Amniotic epithelial cell (primary cell): ENCODE measurements around the gene FHOD1.

Experiments
- DNase-seq: peaks from one replicate; pipeline ENCODE4 v3.0.0-alpha.2; 2010; ENCODE audit warnings: low read depth

The FHOD1 gene

DNA sequence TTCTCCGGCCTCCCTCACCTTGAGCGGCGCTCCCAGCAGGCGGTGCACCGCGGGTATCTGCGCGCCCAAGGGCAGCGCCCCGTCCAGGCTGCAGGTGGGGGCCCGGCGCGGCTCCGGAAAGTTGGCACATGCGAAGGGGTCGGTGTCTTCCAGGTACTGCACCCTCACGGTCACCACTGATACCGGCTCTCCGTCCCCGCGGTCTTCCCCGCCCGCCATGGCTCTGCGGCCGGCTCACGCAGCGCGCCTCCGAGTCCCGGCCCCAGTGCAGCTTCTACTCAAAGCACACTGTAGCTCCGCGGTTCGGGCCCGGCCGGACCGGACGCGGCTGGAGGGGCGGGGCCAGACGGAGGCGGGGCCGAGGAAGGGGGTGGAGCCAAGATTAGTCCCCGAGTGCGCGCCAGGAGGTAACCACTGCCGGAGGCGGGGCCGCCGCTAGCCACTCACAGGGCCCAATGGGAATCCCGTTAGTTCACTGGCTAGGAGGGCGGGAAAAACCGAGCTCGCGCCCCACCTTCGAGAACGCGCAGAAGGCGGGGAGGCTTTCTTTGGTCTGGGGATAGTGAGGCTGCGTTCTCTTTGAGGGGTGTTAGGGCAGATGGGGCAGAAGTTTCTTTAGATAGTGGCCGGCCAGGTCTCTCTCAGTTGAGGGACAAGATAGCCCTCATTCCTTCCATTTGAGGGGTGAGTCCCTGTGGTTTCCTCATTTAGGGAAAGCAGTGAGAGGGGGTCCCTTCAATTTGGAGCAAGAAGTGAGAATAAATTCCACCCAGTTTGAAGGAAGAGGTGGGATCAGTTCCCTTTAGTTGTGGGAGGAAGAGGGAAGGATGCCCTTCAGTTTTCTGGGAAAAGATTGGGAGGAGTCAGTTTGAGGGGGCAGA is at the start of gene FHOD1:
FHOD1 (minus strand) TSS at position 290 of the 881 bp plus-strand sequence; CDS start at position 219, 71 bp downstream.
- peak; percentile 89 for DNase-seq

DNA sequence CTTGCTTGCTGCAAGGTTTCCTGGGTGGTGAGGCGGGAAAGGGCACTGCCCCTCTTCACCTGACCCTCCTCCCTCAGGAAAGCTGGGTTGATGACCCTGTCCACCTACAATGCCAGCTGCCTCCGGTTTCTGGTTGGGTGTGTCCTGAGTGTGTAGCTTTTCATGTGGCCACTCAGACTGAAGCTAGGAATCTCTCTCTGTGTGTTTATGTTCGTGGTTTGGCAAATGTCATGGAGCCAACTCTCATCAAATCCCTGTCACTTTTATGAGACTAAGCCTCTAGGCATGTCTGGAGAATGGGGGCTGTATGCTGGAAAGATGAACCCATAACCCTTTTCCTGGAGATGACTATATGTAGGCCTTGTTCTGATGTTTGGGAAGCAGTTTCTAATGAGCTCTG is 49.1 kb upstream of the FHOD1 start:
- peak; percentile 38 for DNase-seq

DNA sequence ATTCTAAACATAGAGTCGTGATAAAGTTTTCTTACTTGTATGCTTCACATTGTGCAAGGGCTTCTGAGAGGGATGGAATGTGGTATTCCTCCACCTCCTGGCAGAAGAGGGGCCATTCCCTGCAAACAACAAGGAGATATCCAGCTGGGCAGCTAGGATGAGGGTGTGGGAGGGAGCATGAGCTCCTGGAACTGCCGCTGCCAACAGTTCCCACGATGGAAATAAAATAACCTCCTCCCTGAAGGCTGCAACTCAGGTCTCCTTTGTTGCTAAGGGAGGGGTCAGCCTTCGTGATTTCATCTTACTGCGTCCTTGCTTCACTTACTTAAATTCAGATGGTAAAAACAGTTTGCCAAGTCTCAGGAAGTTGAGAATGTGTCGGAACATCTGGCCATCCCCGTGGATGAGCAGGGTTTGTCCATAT is 47.7 kb upstream of the FHOD1 start:
- DNase-seq, result peak; percentile 85

DNA sequence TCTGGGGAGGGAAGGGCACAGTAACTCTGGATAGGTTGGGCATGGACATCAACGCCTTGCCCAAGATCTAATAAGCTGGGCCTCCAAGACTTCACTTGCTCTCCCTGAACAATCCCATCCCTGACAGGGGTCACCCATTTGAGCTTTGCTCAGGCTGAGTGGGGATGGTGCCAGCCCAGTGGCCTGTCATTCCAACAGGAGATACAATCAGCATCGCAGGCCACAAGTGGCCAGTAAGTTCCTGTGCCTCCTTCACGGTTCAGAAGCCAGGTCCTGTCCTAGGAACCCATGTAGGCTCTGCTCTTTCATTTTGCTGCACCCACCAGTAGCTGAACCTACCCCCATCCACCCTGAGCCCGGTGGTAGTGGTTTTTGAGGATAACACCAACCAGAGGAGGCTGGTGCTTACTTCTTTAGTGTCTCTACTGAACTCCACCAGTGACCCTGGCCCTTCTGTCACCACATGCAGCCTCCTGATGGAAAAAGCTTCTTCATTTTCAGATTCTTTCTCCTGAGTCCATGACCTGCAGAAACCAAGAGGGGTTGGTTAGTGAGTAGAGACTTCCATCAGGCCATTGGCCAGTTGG is 47.0 kb upstream of the FHOD1 start:
- DNase-seq, result no peak

DNA sequence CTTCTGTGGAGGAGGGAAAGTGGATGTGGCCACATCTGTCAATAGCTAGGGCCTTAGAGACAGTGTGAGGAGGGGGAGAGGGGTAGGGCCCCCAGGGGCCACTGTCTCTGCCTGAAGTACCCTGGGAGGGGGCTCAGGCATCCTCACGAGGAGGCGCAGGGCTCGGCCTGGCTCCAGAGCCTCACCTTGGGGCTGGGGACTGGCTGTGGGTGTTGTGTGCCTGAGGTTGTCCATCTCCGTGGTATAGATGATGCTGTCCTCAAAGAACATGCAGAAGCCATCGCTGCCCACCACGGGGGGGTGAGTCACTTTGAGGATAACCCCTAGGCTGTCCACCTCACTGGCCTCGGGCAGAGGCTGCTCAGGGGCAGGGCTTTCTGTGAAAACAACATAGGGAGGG is 44.2 kb upstream of the FHOD1 start:
- DNase-seq, result no peak

DNA sequence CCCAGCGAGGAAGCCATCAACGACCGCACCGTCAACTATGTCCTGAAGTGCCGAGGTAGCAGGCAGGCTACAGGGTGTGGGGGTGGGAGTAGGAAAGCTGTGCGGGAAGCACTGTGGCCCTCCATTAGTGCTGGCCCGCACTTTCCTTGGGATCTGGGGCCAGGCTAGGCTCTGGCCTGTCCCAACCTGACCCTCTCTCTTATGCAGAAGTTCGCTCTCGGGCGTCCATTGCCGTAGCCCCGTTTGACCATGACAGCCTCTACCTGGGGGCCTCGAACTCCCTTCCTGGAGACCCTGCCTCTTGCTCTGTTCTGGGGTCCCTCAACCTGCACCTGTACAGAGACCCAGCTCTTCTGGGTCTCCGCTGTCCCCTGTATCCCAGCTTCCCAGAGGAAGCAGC is 40.7 kb upstream of the FHOD1 start:
- DNase-seq, result no peak

DNA sequence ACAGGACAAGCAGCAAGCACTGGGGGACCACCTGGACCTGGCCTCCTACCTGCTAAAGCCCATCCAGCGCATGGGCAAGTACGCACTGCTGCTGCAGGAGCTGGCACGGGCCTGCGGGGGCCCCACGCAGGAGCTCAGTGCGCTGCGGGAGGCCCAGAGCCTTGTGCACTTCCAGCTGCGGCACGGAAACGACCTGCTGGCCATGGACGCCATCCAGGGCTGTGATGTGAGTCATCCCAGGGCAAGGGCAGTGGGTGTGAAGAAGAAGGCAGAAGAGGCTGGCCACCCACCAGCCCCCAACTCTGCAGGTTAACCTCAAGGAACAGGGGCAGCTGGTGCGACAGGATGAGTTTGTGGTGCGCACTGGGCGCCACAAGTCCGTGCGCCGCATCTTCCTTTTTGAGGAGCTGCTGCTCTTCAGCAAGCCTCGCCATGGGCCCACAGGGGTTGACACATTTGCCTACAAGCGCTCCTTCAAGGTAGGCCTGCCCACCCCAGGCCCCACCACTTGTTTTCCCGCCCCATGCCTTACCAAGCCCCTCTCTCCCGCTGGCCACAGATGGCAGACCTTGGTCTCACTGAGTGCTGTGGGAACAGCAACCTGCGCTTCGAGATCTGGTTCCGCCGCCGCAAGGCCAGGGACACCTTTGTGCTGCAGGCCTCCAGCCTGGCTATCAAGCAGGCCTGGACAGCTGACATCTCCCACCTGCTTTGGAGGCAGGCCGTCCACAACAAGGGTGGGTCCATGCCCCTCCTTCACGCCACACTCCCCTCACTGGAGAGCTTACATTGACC is 39.4 kb upstream of the FHOD1 start:
- no peak for DNase-seq

DNA sequence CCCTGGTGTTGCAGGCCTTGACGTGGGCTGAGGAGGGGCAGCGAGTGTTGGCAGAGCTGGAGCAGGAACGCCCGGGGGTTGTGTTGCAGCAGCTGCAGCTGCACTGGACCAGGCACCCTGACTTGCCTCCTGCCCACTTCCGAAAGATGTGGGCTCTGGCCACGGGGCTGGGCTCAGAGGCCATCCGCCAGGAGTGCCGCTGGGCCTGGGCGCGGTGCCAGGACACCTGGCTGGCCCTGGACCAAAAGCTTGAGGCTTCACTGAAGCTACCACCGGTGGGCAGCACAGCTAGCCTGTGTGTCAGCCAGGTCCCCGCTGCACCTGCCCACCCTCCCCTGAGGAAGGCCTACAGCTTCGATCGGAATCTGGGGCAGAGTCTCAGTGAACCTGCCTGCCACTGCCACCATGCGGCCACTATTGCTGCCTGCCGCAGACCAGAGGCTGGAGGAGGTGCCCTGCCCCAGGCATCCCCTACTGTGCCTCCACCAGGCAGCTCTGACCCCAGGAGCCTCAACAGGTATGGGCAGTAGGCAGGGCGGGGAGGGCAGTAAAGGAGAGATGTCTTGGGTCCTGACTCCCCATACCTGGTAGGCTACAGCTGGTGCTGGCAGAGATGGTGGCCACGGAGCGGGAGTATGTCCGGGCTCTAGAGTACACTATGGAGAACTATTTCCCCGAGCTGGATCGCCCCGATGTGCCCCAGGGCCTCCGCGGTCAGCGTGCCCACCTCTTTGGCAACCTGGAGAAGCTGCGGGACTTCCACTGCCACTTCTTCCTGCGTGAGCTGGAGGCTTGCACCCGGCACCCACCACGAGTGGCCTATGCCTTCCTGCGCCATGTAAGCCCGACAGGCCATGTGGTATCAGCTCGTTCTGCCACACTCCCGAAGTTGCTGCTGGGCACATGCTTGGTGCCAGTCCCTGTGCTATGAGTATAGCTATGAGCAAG is 37.7 kb upstream of the FHOD1 start:
- DNase-seq, result no peak

DNA sequence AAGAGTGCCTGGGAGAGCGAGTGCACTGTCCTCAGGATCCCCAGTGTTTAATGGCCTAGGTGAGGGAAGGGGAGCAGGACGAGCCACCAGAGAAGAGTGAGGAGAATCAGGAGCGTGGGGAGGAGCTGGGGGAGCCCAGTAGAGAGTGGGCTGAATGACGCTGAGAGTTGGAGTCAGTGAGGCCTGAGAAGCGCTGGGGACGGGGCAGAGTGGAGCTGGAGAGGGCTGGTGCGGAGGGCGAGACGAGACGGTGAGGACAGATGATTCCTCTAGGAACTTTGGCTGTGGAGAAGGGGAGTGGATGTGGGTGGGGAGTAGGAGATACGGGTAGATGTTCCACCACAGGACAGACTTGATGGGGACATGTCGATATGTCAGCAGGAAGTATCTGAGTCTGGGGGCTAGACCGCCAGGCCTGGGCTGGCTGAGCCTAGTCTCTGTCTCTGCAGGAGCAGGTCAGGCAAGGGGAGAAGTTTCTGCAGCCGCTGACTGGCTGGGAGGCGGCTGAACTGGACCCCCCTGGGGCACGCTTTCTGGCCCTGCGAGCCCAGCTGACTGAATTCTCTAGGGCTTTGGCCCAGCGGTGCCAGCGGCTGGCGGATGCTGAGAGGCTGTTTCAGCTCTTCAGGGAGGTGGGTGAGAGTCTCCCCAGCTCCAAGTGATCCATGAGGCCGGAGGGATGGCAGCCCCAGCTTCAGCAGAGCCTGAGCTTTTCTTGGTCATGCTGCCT is 36.7 kb upstream of the FHOD1 start:
- no peak for DNase-seq

DNA sequence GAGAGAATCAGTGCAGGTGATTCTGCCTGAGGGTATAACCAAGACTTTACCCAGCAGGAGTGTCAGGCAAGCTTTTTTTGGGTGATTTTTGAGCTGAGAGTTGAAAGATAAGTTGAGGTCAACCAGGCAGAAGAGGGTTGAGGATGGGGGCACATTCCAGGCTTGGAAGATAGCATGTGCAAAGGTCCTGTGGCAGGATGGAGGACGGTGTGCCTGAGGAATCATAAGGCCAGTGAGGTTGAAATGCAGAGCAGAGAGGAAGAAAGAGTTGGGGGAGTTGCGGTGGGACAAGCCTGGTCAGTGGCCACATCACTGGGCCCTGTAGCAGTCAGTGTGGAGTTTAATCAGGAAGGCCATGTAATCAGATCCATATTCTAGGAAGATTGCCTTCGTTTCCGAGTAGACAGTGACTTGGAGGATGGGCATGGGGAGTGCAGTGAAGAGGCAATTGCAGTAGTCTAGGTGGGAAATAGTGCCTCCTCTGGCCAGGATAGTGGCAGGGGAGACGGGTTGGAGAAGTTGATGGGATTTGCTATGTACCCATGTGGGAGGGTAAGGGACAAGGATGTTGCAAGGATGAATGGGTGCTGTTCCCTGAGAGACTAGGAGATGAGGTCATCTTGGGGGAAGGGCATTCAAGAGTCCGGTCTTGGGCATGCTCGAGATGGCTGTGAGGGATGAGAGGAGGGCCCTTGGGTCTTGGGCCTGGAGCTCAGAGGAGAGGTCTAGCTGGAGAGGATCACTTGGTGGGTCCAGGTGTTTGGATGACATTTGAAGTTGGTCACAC is 36.0 kb upstream of the FHOD1 start:
- DNase-seq, result peak; percentile 82

DNA sequence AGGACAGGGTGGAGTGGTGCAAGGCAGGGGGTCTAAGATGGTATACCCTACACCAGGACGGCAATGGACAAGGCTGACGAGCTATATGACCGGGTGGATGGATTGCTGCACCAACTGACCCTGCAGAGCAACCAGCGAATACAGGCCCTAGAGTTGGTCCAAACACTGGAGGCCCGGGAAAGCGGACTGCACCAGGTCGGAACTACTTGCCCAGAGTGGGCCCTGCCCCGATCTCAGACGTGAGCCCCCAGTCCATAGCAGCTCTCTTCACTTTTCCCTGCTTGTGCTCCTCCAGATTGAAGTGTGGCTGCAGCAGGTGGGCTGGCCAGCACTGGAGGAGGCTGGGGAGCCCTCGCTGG is 35.1 kb upstream of the FHOD1 start:
- no peak for DNase-seq

DNA sequence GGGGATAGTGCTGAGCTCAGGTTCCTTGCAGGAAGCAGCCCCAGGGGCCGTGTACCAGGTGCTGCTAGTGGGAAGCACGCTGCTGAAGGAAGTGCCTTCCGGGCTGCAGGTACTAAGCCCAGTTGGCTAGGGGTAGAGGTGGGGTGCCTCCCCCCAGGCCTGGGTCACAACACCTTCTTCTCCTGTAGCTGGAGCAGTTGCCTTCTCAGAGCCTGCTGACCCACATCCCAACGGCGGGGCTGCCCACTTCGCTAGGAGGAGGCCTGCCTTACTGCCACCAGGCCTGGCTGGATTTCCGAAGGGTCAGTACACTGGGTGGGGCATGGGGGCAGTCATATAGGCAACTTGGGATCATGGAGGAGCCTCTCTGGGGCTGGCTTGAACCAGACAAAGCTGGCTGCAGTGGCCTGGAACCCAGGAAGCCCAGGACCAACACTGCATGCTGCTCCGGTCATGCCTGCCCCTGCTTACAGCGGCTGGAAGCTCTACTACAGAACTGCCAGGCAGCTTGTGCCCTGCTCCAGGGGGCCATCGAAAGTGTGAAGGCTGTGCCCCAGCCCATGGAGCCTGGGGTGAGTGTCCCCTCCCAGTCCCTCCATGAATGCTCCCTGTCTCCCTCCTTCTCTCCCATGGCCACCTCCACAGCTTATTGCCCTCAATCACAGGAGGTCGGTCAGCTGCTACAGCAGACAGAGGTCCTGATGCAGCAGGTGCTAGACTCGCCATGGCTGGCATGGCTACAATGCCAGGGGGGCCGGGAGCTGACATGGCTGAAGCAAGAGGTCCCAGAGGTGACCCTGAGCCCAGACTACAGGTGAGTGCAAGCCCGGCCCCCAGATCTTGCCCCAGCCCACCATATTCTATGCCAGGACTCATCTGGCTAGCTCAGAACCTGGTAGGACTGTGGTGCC is 34.5 kb upstream of the FHOD1 start:
- no peak for DNase-seq

DNA sequence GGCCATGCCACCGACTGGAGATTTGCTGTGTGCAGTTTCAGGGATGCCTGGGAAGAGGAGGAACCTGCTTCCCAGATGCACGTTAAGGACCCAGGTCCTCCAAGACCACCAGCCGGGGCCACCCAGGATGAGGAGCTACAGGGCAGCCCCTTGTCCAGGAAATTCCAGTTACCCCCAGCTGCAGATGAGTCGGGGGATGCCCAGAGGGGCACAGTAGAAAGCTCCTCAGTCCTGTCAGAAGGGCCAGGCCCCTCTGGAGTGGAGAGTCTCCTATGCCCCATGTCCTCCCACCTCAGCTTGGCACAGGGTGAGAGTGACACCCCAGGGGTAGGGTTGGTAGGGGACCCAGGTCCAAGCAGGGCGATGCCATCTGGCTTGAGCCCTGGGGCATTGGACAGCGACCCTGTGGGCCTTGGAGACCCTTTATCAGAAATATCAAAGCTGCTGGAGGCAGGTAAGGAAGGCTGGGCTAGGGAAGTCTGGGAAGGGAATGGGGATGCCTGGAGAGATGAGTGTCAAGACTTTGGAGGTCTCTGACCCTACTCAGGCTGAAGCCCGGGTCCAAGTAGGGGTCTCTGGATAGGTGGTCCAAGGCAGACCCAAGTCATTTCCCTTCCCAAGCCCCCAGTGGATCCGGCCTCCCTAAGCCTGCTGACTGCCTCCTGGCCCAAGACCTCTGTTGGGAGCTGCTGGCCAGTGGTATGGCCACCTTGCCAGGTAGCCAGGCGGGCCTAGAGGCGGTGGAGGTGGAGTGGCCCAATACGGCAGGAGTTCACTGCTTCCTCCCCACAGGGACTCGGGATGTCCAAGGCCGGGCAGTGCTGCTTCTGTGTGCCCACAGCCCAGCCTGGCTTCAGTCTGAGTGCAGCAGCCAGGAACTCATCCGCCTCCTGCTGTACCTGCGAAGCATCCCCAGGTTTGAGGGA is 33.1 kb upstream of the FHOD1 start:
- DNase-seq, result no peak

DNA sequence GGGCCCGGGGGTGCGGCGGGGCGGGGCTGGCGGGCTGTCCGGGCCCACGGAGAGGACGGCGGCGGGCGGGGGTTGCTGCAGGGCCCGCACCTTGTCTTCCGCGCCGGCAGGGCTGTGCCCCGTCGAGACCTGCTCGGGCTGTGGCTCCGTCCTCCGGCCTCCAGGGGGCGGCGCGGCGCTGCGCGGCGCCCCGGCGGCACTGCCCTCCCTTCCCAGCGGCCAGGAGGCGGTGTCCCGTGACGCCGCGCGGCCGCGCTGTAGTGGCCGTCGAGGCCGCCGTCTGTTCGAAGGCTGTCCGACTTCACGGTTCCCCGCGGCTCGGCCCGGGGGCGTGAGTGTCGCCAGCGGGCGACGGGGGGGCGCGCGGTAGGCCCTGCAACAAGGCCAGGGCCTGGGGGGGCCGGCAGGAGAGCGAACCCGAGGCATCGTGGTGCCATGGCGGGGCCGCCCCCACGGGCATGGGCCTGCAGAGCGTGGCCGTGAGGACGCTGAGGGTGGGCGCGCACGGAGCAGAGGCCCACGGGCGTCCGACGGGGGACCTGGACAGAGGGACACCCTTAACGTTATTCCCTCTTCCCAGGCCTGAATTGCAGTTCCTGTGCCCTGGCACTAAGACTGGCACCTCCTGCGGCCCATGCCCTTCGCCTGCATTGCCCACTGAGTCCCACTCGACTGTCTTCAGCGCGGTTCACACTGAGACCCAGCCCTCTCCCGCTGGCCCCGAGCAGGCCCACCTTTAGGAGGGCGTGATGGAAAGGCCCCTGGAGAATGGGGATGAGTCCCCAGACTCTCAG is 32.2 kb upstream of the FHOD1 start, which contains the start of gene PLEKHG4:
PLEKHG4 (plus strand) TSS at position 237 of the 794 bp plus-strand sequence; CDS start at position 750, 513 bp downstream.
- peak; percentile 59 for DNase-seq

DNA sequence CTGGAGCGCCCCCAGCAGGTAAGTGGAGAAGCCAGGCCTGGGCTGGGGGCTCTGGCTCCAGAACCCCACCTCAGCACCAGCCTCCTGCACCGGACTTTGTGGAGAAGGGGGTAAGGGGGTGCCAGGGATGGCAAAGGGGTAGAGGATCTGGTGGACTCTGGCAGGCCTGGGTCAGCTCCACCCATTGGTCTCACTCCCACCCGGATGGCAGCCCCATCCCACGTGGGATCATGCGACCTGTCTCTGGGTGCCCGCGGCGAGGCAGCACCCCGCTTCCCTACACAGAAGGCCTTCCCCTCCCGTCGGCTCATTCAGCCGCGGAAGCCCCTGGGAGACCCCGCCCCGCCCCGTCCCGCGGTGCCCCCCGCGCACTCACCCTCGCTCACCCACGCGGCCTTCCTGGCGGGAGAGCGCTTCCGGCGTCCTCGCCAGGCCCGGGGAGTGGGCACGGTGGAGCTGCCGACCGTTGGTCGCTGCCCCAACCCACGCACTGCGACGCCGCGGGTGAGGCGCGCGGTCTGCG is 31.6 kb upstream of the FHOD1 start:
- no peak for DNase-seq

DNA sequence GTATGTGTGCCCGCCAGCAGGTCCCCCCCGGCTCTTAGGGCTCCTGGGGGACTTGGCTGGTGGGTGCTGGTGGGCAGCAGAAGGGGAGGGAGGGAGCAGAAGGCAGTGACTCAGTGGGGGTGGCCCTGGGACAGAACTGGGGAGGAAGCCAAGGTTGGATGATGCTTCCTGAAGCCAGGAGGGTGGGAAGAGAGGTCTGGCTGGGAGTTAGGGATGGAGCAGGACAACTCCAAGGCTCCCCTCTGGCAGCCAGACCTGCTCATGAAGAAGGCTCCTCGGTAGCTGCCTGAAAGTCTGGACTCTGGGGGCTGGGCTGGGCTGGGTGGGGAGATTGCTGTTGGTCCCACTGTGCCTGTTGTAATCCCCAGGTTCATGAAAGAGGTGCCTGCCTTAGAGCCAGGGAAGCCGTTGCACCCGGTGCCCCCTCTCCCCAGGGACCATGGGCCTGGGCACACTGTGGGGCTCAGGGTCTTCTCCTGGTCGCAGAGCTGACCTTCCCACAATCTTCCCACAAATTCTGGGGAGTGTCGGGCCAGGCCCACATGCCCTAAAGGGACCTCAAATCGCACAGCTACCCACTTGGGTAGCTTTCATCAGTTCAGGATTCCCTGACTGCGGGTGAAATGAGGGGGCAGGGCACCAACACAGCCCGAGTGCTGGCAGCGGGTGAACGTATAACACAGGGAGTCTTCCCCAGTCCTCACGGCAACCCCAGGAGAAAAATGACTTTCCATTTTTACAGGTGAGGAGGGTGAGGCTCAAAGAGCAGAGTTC is 30.9 kb upstream of the FHOD1 start:
- peak; percentile 62 for DNase-seq
